HL-60 (cell line): ENCODE results near the gene ESR2.

Source experiments
- CTCF ChIP-seq: IDR thresholded peaks from one replicate; pipeline ENCODE4 v1.5.1; 2011; ENCODE audit warnings: low read length, control low read depth, inconsistent platforms; ENCODE audit not compliant: insufficient read depth
- GABPA ChIP-seq: IDR thresholded peaks from 2 replicates; pipeline ENCODE4 v1.6.1; 2012; ENCODE audit warnings: low read depth
- POLR2AphosphoS5 ChIP-seq: IDR thresholded peaks from 2 replicates; pipeline ENCODE4 v1.6.1; 2012; ENCODE audit warnings: low read depth
- REST ChIP-seq: IDR thresholded peaks from 2 replicates; pipeline ENCODE4 v1.6.1; 2012; ENCODE audit warnings: low read depth; ENCODE audit not compliant: insufficient replicate concordance
- SPI1 ChIP-seq: IDR thresholded peaks from 2 replicates; pipeline ENCODE4 v1.6.1; 2012; ENCODE audit warnings: low read depth, mild to moderate bottlenecking, borderline replicate concordance

DNA sequence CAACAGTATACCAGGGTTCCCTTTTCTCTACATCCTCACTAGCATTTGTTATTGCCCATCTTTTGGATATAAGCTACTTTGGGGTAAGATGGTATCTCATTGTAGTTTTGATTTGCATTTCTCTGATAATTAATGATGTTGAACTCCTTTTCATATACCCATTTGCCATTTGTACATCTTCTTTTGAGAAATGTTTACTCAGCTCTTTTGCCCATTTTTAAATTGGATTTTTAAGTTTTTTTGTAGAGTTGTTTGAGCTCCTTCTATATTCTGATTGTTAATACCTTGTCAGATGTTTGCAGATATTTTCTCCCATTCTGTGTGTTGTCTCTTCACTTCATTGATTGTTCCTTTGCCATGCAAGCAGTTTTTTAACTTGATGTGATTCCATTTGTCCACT is 22.2 kb downstream of the ESR2 start:
- TF ChIP-seq CTCF: no peak
- TF ChIP-seq GABPA: no peak
- TF ChIP-seq REST: no peak
- TF ChIP-seq POLR2AphosphoS5: no peak
- TF ChIP-seq SPI1: no peak
